GM18951 (cell line): ENCODE data around the gene MYCN.

Experiments used
- POLR2A ChIP-seq: IDR thresholded peaks from 4 replicates; pipeline ENCODE4 v1.6.1; 2011; ENCODE audit warnings: mild to moderate bottlenecking; ENCODE audit not compliant: insufficient read length, insufficient read depth; ENCODE audit errors: extremely low read depth
- in situ Hi-C: fragments of 300-500 bp; cut with MboI; formaldehyde crosslinking; loops from one replicate; pipeline ENCODE4 v1.12.0; 2022; ENCODE audit warnings: low sequenced_read_pairs, mixed read lengths, inconsistent platforms; ENCODE audit not compliant: unreplicated experiment

The MYCN gene

GRCh38 chr2:15990151-15991101, 50.1 kb downstream of the MYCN start:
- no peak for TF ChIP-seq POLR2A
- in situ Hi-C loops: no loop called here

GRCh38 chr2:15991231-15991630, 50.9 kb downstream of the MYCN start:
- in situ Hi-C loops: no loop called here
- no peak for TF ChIP-seq POLR2A

- TF ChIP-seq POLR2A: no peak
- in situ Hi-C loops: no loop called here
Measured at GRCh38 chr2:15992457-15993231, 52.3 kb downstream of the MYCN start.

- in situ Hi-C loops: no loop called here
- TF ChIP-seq POLR2A: no peak
Measured at GRCh38 chr2:15993232-15993610, 52.9 kb downstream of the MYCN start.

GRCh38 chr2:15993666-15994065, 53.3 kb downstream of the MYCN start:
- in situ Hi-C loops: no loop called here
- TF ChIP-seq POLR2A: no peak

GRCh38 chr2:15995603-15996002, 55.3 kb downstream of the MYCN start:
- no peak for TF ChIP-seq POLR2A
- in situ Hi-C loops: no loop called here
